Adrenal gland (tissue), 19 donors: ENCODE measurements around the gene CYB5R2. TPM values are rescaled to one million over a fixed set of nuclear protein-coding genes. Genes with fewer than 3 reads are reported as not detected.

Experiments
- DNase-seq, 7 donors: peaks; one replicate each; pipeline ENCODE4 v3.0.0-alpha.2; 2019 to 2020
- H3K27ac ChIP-seq, 5 donors: fragments of 200-600 bp; sonication (generic) in 4 of 5; 1 replicate in 3 of 5; 2 replicates in 2 of 5; pipeline versions ENCODE4 v1.5.1 to v1.8.0; 2016 to 2020; ENCODE audit warnings: mild to moderate bottlenecking in 1 of 5
- H3K27me3 ChIP-seq: fragments of 200-600 bp; 2 replicates; pipeline ENCODE4 v1.8.0; 2021
- H3K36me3 ChIP-seq, 2 donors: fragments of 200-600 bp; replicated peaks in 1 of 2; 1 replicate in 1 of 2; 2 replicates in 1 of 2; pipeline versions ENCODE4 v1.5.1 to v1.8.0; 2018 to 2022
- H3K4me1 ChIP-seq, 2 donors: fragments of 200-600 bp; replicated peaks in 1 of 2; 1 replicate in 1 of 2; 2 replicates in 1 of 2; pipeline versions ENCODE4 v1.5.1 to v1.8.0; 2018 to 2021
- H3K4me3 ChIP-seq, 4 donors: fragments of 200-600 bp; sonication (generic) in 3 of 4; one replicate each; pipeline ENCODE4 v1.5.1; 2016 to 2018
- H3K9me3 ChIP-seq, 3 donors: fragments of 200-600 bp; sonication (generic) in 1 of 3; replicated peaks in 1 of 3; 1 replicate in 2 of 3; 2 replicates in 1 of 3; pipeline versions ENCODE4 v1.5.1 to v1.8.0; 2016 to 2021
- POLR2A ChIP-seq, 2 donors: fragments of 450-650 bp; IDR thresholded peaks; one replicate each; pipeline ENCODE4 v1.6.1; 2017; ENCODE audit warnings: antibody characterized with exemption in 2 of 2, mild to moderate bottlenecking in 2 of 2, moderate library complexity in 1 of 2
- WGBS, 4 donors: extraction: QIAGEN DNeasy Blood & Tissue Kit in 2 of 4; methylation state at CpG; one replicate each; pipeline versions ENCODE4 v1.1.5 to v1.1.7; 2013 to 2017; 5-methylcytosine and 5-hydroxymethylcytosine counted together
- intact Hi-C, 2 donors: fragments of 100-400 bp; cut with DNase I; formaldehyde crosslinking; loops; one replicate each; pipeline versions ENCODE4 v1.14.1 to v1.15.0; 2022 to 2023
- long read RNA-seq, 10 donors: library from polyadenylated mRNA in 3 of 10; unstranded in 2 of 10; stranded (forward) in 1 of 10; transcript quantifications; one replicate each; pipeline ENCODE4 v2.0.0 and lab custom pipeline, GENCODE V29; 2021 to 2026
- polyA plus RNA-seq, 3 donors: library from polyadenylated mRNA; stranded (reverse); fragments of 200-250 nt in 2 of 3; fragments of 350-450 nt in 1 of 3; fragmentation: Illumina TruSeq in 1 of 3; extraction: RNeasy Lipid Tissue Mini Kit (QIAGEN cat#74804) in 1 of 3; gene quantifications; one replicate each; pipeline ENCODE4 v1.2.3, GENCODE V29; 2013 to 2014
- total RNA-seq, 9 donors: library from RNA; depleted of rRNA in 4 of 9; stranded (reverse); fragments of >200 nt in 4 of 9; fragments of 120-200 nt in 1 of 9; fragmentation: NEBNext Ultra II Directional in 1 of 9; extraction: Animal tissue kit (Norgen Biotek cat#: 25700) in 1 of 9; gene quantifications; one replicate each; pipeline versions ENCODE4 v1.1.0 to v1.2.4, GENCODE V29; 2013 to 2023
- TF ChIP-seq, protein P1 (sequence below), 6 experiments: fragments of 450-650 bp in 4 of 6; fragments of 200-600 bp in 2 of 6; sonication (generic) in 1 of 6; IDR thresholded peaks; 1 replicate in 5 of 6; 2 replicates in 1 of 6; pipeline versions ENCODE4 v1.5.1 to v1.8.0; 2016 to 2021; ENCODE audit warnings: antibody characterized with exemption in 6 of 6, mild to moderate bottlenecking in 2 of 6, moderate library complexity in 1 of 6
- donor health status: healthy with polysubstance abuse.
- donor health status: Bipolar disorder and iron deficiency.
- donor health status: DM: yes; HTN: yes; CAD: no.
- donor health status: DM: no; HTN: no; CAD: no.
- donor health status: DM: no; HTN: no; CAD: no.
- donor health status: DM: yes; HTN: yes; CAD: no.

CYB5R2 gene
- total RNA-seq (10 to 100 TPM in 1 of 9 donors, 1 to 10 TPM in 8; 1.6 to 23.8 (median 4.4) TPM), polyA plus RNA-seq (1 to 10 TPM; 4.3 to 9.7 (median 7.4) TPM)
- long read RNA-seq, donor 1, transcript CYB5R2-201 (9 exons, 1,254 nt) = major isoform, 8 of 17 reads
- long read RNA-seq, donor 1, partial matches to known transcripts = 6 of 17 reads
- long read RNA-seq, donor 1, other reads (novel, unspliced or antisense) = 0 of 17 reads
- long read RNA-seq, donor 2, partial matches to known transcripts = 0 of 7 reads
- long read RNA-seq, donor 2, other reads (novel, unspliced or antisense) = 0 of 7 reads
- long read RNA-seq, donor 3, partial matches to known transcripts = 0 of 2 reads
- long read RNA-seq, donor 3, other reads (novel, unspliced or antisense) = 0 of 2 reads
- long read RNA-seq, donor 4 = 0 reads
- long read RNA-seq, donor 5, partial matches to known transcripts = 1 of 3 reads
- long read RNA-seq, donor 5, other reads (novel, unspliced or antisense) = 0 of 3 reads
- long read RNA-seq, donor 6, partial matches to known transcripts = 0 of 1 reads
- long read RNA-seq, donor 6, other reads (novel, unspliced or antisense) = 0 of 1 reads
- long read RNA-seq, donor 7, partial matches to known transcripts = 0 of 4 reads
- long read RNA-seq, donor 7, other reads (novel, unspliced or antisense) = 0 of 4 reads
- long read RNA-seq, donor 8, transcript CYB5R2-201 (9 exons, 1,254 nt) = major isoform, 8 of 18 reads
- long read RNA-seq, donor 8, partial matches to known transcripts = 10 of 18 reads
- long read RNA-seq, donor 8, other reads (novel, unspliced or antisense) = 0 of 18 reads
- long read RNA-seq, donor 9, partial matches to known transcripts = 0 of 4 reads
- long read RNA-seq, donor 9, other reads (novel, unspliced or antisense) = 0 of 4 reads
- long read RNA-seq, donor 10, partial matches to known transcripts = 0 of 1 reads
- long read RNA-seq, donor 10, other reads (novel, unspliced or antisense) = 0 of 1 reads

DNA sequence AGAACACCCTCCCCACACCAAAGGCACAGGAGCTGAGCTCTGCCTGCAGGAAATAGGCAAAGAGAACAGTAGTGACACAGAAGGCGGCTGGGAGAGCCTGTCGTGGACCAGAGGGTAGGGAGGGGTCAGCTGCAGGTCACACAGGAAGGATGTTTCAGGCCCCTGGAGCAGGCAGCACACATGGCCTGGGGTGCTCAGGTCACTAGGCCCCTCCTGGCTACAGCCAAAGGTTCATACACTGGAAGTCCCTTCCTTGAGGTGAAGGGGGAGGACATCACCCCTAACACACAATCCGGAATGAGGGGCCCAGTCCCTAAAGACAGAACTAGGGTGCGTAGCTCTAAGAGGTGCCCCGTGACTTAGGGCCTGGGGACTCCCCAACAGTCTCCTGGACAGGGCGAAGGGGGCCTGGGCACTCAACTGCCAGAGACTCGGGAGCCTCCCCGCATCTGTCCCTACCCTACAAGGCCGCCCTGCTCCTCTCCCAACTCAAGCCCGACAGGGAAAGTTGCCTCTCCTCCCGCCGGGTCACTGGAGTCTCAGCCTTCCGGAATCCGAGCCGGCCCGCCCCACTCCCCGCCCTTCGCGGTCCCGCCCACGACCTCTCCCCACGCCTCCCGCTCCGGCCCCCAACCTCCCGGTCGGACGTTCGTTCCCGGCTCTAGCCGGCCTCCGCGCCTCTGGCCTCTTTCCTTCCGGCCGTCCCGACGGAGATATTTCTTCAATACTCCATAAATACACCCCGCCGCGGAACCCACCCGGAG lies at the start of gene CYB5R2:
TSS of gene CYB5R2 (minus strand) at position 541 of the 764 bp plus-strand sequence. CDS start 675 bp downstream, outside the sequence.
- H3K27me3 ChIP-seq = no peaks in the 10 kb centered on the region
- peak; percentile 42 to 68 (median 59) for DNase-seq
- peak within 1 kb of the TSS in 2 of 4 donors; percentile 7 to 55 for H3K4me3 ChIP-seq
- no peak for TF ChIP-seq POLR2A (IDR thresholded peaks at IDR 0.05)
- TF ChIP-seq, protein P1, sequence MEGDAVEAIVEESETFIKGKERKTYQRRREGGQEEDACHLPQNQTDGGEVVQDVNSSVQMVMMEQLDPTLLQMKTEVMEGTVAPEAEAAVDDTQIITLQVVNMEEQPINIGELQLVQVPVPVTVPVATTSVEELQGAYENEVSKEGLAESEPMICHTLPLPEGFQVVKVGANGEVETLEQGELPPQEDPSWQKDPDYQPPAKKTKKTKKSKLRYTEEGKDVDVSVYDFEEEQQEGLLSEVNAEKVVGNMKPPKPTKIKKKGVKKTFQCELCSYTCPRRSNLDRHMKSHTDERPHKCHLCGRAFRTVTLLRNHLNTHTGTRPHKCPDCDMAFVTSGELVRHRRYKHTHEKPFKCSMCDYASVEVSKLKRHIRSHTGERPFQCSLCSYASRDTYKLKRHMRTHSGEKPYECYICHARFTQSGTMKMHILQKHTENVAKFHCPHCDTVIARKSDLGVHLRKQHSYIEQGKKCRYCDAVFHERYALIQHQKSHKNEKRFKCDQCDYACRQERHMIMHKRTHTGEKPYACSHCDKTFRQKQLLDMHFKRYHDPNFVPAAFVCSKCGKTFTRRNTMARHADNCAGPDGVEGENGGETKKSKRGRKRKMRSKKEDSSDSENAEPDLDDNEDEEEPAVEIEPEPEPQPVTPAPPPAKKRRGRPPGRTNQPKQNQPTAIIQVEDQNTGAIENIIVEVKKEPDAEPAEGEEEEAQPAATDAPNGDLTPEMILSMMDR (IDR thresholded peaks at IDR 0.05) = no peak
- peaks cover 6 to 15% of the 10 kb centered on the region in 2 donors for H3K4me1 ChIP-seq
- H3K9me3 ChIP-seq = no peaks in the 10 kb centered on the region
- no peaks in the 10 kb centered on the region for H3K36me3 ChIP-seq
- intact Hi-C loops = loop anchor here in 1 of 2 donors (5.0 kb wide), 1 partner anchor 101 kb away; no protein-coding TSS in a partner anchor
- WGBS, 4 donors = 3 to 79% (median 12%) methylated on average over 2 to 40 of the region's 40 CpGs
- H3K27ac ChIP-seq = peak within 1 kb of the TSS in 1 of 5 donors; percentile 7

DNA sequence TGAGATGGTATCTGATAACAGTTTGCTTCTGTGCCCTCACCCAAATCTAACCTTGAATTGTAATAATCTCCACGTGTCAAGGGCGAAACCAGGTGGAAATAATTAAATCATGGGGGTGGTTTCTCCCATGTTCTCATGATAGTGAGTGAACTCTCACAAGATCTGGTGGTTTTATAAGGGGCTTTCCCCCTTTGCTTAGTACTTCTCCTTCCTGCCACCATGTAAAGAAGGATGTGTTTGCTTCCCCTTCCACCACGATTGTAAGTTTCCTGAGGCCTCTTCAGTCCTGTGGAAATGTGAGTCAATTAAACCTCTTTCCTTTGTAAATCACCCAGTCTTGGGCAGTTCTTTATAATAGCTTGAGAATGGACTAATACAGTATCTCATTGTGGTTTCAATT lies 41.5 kb upstream of the CYB5R2 start:
- 43 to 66% (median 50%) methylated on average over 3 of the region's 3 CpGs for WGBS, 4 donors
- TF ChIP-seq, protein P1 (IDR thresholded peaks at IDR 0.05) = no peak
- no peak for TF ChIP-seq POLR2A (IDR thresholded peaks at IDR 0.05)

DNA sequence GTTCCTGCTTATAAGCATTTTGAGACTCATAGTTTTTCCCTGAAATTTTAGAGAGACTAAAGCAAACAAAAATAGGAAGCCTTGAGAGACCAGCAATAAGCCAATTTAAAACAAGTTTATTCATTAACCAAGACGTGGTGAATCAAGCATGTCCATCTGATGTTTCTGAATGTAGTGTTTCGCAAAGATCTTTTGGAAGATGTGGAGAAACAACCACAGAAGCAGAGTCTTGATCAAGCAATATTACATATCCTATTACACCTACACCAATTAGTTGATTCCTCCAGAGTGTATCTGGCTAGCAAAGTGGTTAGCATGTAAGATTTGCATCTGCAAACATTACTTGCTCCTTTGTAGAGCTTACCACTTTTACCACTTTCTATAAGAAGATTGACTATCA lies 33.1 kb upstream of the CYB5R2 start, which contains the start of gene OVCH2:
TSS of gene OVCH2 (minus strand) at position 101 of the 400 bp plus-strand sequence. CDS start at position 18, 83 bp downstream.
- intact Hi-C loops = no loop called here
- 65 to 78% (median 68%) methylated on average over 2 of the region's 2 CpGs for WGBS, 4 donors
- Histone ChIP-seq H3K36me3 (no peaks in the 10 kb centered on the region), H3K9me3 (no peaks in the 10 kb centered on the region), H3K4me1 (no peaks in the 10 kb centered on the region), H3K27me3 (no peaks in the 10 kb centered on the region), H3K4me3 (no peak within 1 kb of the TSS), H3K27ac (no peak within 1 kb of the TSS)
- no peak for DNase-seq
- TF ChIP-seq POLR2A (IDR thresholded peaks at IDR 0.05) = no peak
- TF ChIP-seq, protein P1 (IDR thresholded peaks at IDR 0.05) = no peak

More for the DNA sequence above, 41.5 kb upstream of the CYB5R2 start:
- Histone ChIP-seq H3K9me3 (no peaks in the 10 kb centered on the region), H3K4me3 (no peak overlapping the region), H3K4me1 (no peaks in the 10 kb centered on the region), H3K27me3 (no peaks in the 10 kb centered on the region), H3K36me3 (no peaks in the 10 kb centered on the region), H3K27ac (no peak overlapping the region)
- intact Hi-C loops = no loop called here
- DNase-seq = no peak
